ENCODE measurements around the gene GK2.

Gene GK2

DNA sequence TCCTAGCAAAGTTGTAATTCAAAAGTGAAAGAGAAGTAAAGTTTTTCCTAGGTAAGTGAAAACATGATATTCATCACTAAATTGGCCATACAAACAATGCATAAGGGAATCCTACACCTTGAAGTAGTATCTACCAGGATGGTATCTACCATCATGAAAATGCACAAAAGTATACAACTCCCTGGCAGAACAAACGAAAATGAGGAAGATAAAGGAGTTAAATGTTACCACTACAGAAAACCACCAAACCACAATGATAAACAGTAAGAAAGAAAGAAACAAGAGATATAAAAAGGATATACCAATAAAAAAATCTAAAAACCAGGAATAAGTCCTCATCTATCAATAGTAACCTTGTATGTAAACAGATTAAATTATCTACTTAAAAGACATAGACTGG, 26.9 kb downstream of the GK2 start:
- DNase-seq: no peak

DNA sequence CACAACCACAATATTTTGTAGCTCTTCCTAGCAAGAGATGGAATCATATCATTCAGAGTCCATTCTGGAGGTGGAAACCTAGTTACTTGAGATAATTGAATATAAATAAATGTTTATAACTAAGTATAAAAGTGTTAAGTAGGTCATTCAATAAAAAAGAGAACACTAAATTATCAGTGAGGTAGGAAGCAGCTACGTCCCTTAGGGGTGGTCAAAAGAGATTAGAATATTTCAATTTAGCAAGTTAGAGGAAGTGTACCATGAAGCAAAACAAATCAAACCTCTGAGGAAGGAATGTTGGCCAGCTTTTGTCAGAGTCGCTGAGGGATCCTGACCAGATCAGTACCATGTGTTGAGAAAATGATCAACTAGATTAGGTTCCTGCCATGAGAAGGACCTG, 38.0 kb downstream of the GK2 start:
- no peak for DNase-seq

DNA sequence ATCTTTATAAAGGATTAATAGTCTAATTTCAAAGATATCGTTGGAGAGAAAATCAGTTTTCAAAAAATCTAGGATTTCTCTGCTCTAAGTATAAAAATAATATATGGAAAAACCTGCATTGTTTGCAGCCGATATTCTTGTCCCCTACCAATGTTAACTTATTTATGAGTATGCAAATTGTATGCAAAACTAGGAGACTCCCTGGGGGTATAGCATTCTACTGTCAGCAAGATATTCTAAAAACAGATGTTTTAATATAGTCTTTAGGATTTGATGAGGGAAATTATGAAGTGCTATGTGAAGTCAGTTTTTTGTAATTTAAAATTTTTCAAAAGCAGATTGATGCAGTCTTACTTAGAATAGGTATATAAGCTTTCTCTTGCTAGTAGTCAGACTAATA, 40.9 kb downstream of the GK2 start:
- DNase-seq: no peak

DNA sequence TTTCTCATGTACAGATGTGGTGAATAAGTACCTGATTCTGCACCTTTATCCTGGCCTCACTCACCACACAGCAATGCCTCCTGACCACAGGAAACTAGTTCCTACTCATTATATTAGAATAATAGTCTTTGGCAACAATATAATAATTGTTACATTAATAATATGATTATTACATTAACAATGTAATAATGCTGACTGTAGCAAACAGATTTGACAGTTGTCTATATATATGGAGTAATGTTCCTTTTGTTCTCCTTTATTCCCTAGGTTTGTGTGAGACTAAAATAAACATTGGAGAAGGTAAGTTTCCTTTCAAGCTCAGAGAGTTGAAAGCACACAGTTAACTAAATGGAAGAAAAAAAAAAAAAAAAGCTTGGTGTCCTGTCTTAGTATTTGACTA, 41.6 kb downstream of the GK2 start:
- DNase-seq: no peak

DNA sequence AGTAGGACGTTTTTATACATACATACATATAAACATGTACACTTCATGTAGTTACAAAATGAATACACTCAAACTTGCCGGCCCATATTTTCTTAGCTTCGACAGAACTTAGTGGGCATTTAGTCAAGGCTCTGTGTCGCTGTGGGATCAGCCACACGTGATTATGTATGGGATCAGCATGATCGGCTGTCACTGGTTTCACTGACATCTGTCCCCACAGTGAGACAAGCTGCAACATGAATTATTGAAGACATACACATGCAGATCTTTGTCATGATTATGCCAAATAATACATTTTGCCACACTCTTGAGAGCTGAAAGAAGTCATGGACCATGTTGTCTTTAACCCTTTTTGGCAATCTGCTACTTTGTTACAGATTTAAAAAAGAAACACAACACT, 44.0 kb downstream of the GK2 start:
- DNase-seq: no peak

DNA sequence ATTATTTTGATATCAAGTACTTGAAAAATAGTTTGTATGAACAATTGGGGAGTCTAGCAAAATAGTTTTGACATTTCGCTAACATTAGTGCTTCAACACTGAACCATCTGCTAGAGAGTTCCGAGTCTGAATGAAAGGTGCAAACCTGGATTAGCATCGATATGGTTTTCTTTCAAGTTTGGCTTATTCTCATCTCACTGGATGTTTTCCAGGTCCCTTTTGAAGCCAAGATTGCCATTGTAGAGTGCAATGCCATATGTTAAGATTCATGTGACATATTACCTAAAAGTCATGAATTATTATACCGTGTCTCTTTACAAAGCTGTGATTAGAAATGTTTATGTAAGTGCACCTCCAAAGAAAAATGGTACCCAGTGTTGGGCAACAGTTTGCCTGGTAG, 45.4 kb downstream of the GK2 start:
- no peak for DNase-seq

DNA sequence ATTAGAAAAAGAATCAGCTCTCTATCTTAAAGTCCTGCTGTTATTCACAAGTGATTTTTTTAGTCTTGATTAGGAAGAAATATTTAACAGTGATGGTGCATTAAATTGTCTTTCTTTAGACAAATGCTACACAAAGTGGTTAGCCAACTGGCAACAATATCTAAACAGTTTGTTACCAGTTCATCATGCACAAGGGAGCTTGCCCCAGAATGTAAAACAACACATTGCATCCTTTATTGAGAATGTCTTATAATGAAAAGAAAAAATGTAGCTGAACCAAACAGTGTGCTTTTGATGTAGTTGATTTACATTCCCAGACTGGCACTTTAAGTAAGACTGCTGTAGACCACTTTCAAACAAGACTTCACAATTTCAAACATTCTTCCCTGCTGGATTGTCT, 48.0 kb downstream of the GK2 start:
- DNase-seq: no peak

DNA sequence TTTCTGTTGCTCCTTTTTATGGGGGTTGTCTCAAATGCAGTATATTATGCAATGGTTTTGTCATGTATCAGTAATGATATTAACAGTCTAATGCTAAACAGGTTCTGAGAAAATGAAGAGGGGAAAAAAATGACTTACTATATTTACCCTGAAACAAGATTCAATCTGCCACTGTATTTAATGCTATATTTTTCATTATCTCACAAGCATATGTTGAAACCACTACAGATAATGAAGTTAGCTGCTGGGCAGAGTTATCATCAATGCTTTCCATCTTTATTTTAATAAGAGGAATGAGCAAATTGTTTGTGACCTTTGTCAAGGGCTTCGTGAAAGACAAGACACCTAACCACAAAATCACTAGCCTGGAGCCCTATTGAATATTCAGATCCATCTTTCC, 49.6 kb downstream of the GK2 start:
- DNase-seq: no peak

DNA sequence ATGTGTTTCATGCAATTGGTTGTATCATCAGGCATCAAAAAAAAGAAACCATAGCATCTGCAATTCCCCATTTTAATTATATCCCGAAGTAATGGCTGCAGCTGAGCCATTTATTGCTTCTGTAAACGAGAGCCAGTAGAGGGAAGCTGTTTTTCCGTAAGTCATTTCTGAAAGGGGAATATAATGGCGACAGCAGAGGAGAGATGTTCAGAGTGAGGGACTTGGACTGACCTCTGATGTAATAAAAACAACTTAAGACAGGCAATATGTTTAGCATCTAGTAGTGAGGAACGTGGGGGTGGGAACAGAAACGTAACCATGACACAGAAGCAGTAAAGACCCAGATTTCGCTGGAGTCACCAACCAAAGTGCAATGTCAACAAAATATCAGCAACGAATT, 50.7 kb downstream of the GK2 start:
- DNase-seq: no peak
